ENCODE data around the gene SLC8A1. TPM values are rescaled to one million over a fixed set of nuclear protein-coding genes. Genes with fewer than 3 reads are reported as not detected.

SLC8A1 gene
- total and polyA plus RNA-seq, 8 donors: 0.31 to 105 (median 14.0) TPM

- Histone ChIP-seq H3K36me3 (no peaks in the 10 kb centered on the region), H3K27ac (no peak overlapping the region), H3K9me3 (no peaks in the 10 kb centered on the region), H3K4me1 (no peaks in the 10 kb centered on the region), H3K27me3 (no peaks in the 10 kb centered on the region), H3K4me3 (no peak overlapping the region)
- no peak for TF ChIP-seq POLR2A (IDR thresholded peaks at IDR 0.05)
- TF ChIP-seq EP300 (IDR thresholded peaks at IDR 0.05): no peak
- TF ChIP-seq POLR2AphosphoS5 (IDR thresholded peaks at IDR 0.05): no peak
- no peak for TF ChIP-seq CTCF (IDR thresholded peaks at IDR 0.05)
- intact Hi-C loops (cut with DNase I; ENCODE audit: low total_unique reads): no loop called here
- DNase-seq: no peak
- WGBS, 5 donors: 80 to 93% (median 91%) methylated on average over 7 of the region's 7 CpGs
Observed at GRCh38 chr2:40257340-40258134, 194.4 kb downstream of the SLC8A1 start.

- Histone ChIP-seq H3K27me3 (no peaks in the 10 kb centered on the region), H3K4me1 (peaks cover 0 to under 1% (median 0%) of the 10 kb centered on the region in 4 donors), H3K27ac (no peak overlapping the region), H3K9me3 (no peaks in the 10 kb centered on the region), H3K36me3 (no peaks in the 10 kb centered on the region), H3K4me3 (no peak overlapping the region)
- TF ChIP-seq POLR2A (IDR thresholded peaks at IDR 0.05) (no peak), POLR2AphosphoS5 (IDR thresholded peaks at IDR 0.05) (no peak), CTCF (IDR thresholded peaks at IDR 0.05) (peak in 1 of 7 experiments; percentile 10)
- DNase-seq: peak in 1 of 2 donors; percentile 33
- intact Hi-C loops (cut with DNase I; ENCODE audit: low total_unique reads): no loop called here
Observed at GRCh38 chr2:40256649-40257048, 195.2 kb downstream of the SLC8A1 start.

- intact Hi-C loops (cut with DNase I; ENCODE audit: low total_unique reads): no loop called here
- H3K27ac ChIP-seq: no peak overlapping the region
- no peak for DNase-seq
- H3K4me1 ChIP-seq: peaks cover 0 to 6% (median 3%) of the 10 kb centered on the region in 4 donors
- WGBS, 5 donors: 88 to 96% (median 95%) methylated on average over 6 of the region's 6 CpGs
- no peaks in the 10 kb centered on the region for H3K36me3 ChIP-seq
- no peaks in the 10 kb centered on the region for H3K9me3 ChIP-seq
- TF ChIP-seq POLR2A (IDR thresholded peaks at IDR 0.05) (no peak), CTCF (IDR thresholded peaks at IDR 0.05) (no peak), POLR2AphosphoS5 (IDR thresholded peaks at IDR 0.05) (no peak), EP300 (IDR thresholded peaks at IDR 0.05) (no peak)
- no peak overlapping the region for H3K4me3 ChIP-seq
- no peaks in the 10 kb centered on the region for H3K27me3 ChIP-seq
Observed at GRCh38 chr2:40256008-40256407, 195.9 kb downstream of the SLC8A1 start.

DNA sequence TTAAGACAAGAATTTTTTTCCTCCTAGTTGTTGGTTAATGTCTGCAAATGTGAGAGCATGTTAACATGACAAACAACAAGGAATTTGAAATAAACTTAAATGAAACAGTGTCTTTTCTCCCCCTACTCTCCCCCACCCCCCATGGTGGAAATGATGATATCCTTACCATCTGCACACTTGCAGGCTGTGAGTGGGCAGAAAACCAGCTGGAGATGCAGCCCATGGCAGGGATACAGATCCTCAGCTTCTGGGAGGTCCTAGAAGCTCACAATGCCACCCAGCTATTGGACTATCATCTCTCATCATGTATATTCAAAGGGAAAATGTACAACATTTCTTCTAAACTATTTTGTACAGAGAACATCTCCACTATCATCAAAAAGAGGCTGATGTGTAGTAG, 196.8 kb downstream of the SLC8A1 start:
- no peak for DNase-seq
- H3K4me3 ChIP-seq: no peak overlapping the region
- intact Hi-C loops (cut with DNase I; ENCODE audit: low total_unique reads): no loop called here
- TF ChIP-seq EP300 (IDR thresholded peaks at IDR 0.05): no peak
- TF ChIP-seq POLR2A (IDR thresholded peaks at IDR 0.05): no peak
- no peak for TF ChIP-seq CTCF (IDR thresholded peaks at IDR 0.05)
- TF ChIP-seq POLR2AphosphoS5 (IDR thresholded peaks at IDR 0.05): no peak
- H3K4me1 ChIP-seq: peaks cover 0 to 10% (median 3%) of the 10 kb centered on the region in 4 donors
- no peaks in the 10 kb centered on the region for H3K9me3 ChIP-seq
- H3K27ac ChIP-seq: no peak overlapping the region
- no peaks in the 10 kb centered on the region for H3K27me3 ChIP-seq
- H3K36me3 ChIP-seq: no peaks in the 10 kb centered on the region
